Loucy (cell line): ENCODE results near the gene ASB9.

Experiments
- H2AFZ ChIP-seq: fragments of 200-600 bp; sonication (generic); 2 replicates; pipeline ENCODE4 v1.6.0; 2016; ENCODE audit warnings: antibody characterized with exemption, mild to moderate bottlenecking, low read length, moderate library complexity
- H3F3A ChIP-seq: fragments of 200-600 bp; 2 replicates; pipeline ENCODE4 v1.6.0; 2016; ENCODE audit warnings: antibody characterized with exemption, low read depth, mild to moderate bottlenecking
- H3K27me3 ChIP-seq: fragments of 200-600 bp; sonication (generic); 2 replicates; pipeline ENCODE4 v1.6.1; 2014; ENCODE audit warnings: low read length, mild to moderate bottlenecking; ENCODE audit not compliant: insufficient read depth, poor library complexity, severe bottlenecking
- H3K36me3 ChIP-seq: fragments of 200-600 bp; sonication (generic); 2 replicates; pipeline ENCODE4 v1.6.1; 2016; ENCODE audit warnings: low read length; ENCODE audit not compliant: insufficient read depth
- H3K4me1 ChIP-seq: fragments of 200-600 bp; sonication (generic); 2 replicates; pipeline ENCODE4 v1.5.1; 2014; ENCODE audit warnings: low read length, mild to moderate bottlenecking; ENCODE audit not compliant: insufficient read depth, poor library complexity, severe bottlenecking
- H3K4me2 ChIP-seq: fragments of 200-600 bp; sonication (generic); 2 replicates; pipeline ENCODE4 v1.6.0; 2014; ENCODE audit warnings: antibody characterized with exemption, low read length, low read depth, mild to moderate bottlenecking; ENCODE audit not compliant: poor library complexity, severe bottlenecking
- H3K4me3 ChIP-seq: fragments of 200-600 bp; sonication (generic); 2 replicates; pipeline ENCODE4 v1.5.1; 2014; ENCODE audit warnings: low read length, mild to moderate bottlenecking, mixed read lengths; ENCODE audit not compliant: poor library complexity, severe bottlenecking
- H3K79me2 ChIP-seq: fragments of 200-600 bp; sonication (generic); 2 replicates; pipeline ENCODE4 v1.6.1; 2014; ENCODE audit warnings: low read length; ENCODE audit not compliant: insufficient read depth
- H3K9ac ChIP-seq: fragments of 200-600 bp; sonication (generic); 2 replicates; pipeline ENCODE4 v1.6.0; 2014; ENCODE audit warnings: mild to moderate bottlenecking, low read depth, low read length, moderate library complexity; ENCODE audit not compliant: poor library complexity, severe bottlenecking
- H3K9me2 ChIP-seq: fragments of 200-600 bp; sonication (generic); replicated peaks from 2 replicates; pipeline ENCODE4 v1.6.1; 2016; ENCODE audit warnings: low read depth, low read length, mixed read lengths
- H3K9me3 ChIP-seq: fragments of 200-600 bp; sonication (generic); 2 replicates; pipeline ENCODE4 v1.6.1; 2014; ENCODE audit warnings: mild to moderate bottlenecking, antibody characterized with exemption, low read length, low read depth; ENCODE audit not compliant: insufficient read depth
- H4K20me1 ChIP-seq: fragments of 200-600 bp; sonication (generic); 2 replicates; pipeline ENCODE4 v1.6.0; 2014; ENCODE audit warnings: antibody characterized with exemption, low read length, mild to moderate bottlenecking; ENCODE audit not compliant: insufficient read depth, poor library complexity, severe bottlenecking
- CTCF ChIP-seq: fragments of 200-600 bp; sonication (generic); conservative IDR thresholded peaks from 2 replicates; pipeline ENCODE4 v1.5.1; 2014; ENCODE audit warnings: mild to moderate bottlenecking, antibody characterized with exemption, low read length
- EZH2phosphoT487 ChIP-seq: fragments of 200-600 bp; IDR thresholded peaks from 2 replicates; pipeline ENCODE4 v1.6.1; 2018; ENCODE audit warnings: antibody characterized with exemption, mild to moderate bottlenecking, moderate library complexity, borderline replicate concordance

The ASB9 gene

GRCh38 chrX:15298201-15298600 lies 28.3 kb upstream of the ASB9 start:
- H3K4me2 ChIP-seq = no peak overlapping the region
- no peaks in the 10 kb centered on the region for H3K9me3 ChIP-seq
- H3K27me3 ChIP-seq = no peaks in the 10 kb centered on the region
- no peaks in the 10 kb centered on the region for H3K36me3 ChIP-seq
- 0 out of 2 replicates have a peak overlapping the region, but pooled peaks have one; percentile 43 for H2AFZ ChIP-seq
- no peak for TF ChIP-seq CTCF
- no peak for TF ChIP-seq EZH2phosphoT487
- no peak overlapping the region for H3K9ac ChIP-seq
- H3K4me1 ChIP-seq = no peaks in the 10 kb centered on the region
- H4K20me1 ChIP-seq = no peaks in the 10 kb centered on the region
- H3K79me2 ChIP-seq = no peaks in the 10 kb centered on the region
- no peak overlapping the region for H3K4me3 ChIP-seq
- H3K9me2 ChIP-seq = no peaks in the 10 kb centered on the region
- H3F3A ChIP-seq = no peaks in the 10 kb centered on the region

- Histone ChIP-seq H3K4me3 (no peak overlapping the region), H3K4me2 (no peak overlapping the region), H3K4me1 (no peaks in the 10 kb centered on the region), H4K20me1 (no peaks in the 10 kb centered on the region), H3K36me3 (no peaks in the 10 kb centered on the region), H3F3A (no peaks in the 10 kb centered on the region), H3K9me3 (no peaks in the 10 kb centered on the region), H3K79me2 (no peaks in the 10 kb centered on the region), H2AFZ (no peak overlapping the region), H3K27me3 (no peaks in the 10 kb centered on the region), H3K9me2 (no peaks in the 10 kb centered on the region), H3K9ac (no peak overlapping the region)
- no peak for TF ChIP-seq CTCF
- no peak for TF ChIP-seq EZH2phosphoT487
Measured at GRCh38 chrX:15293451-15293850, 23.6 kb upstream of the ASB9 start.

GRCh38 chrX:15292861-15293260 lies 23.0 kb upstream of the ASB9 start:
- Histone ChIP-seq H3K36me3 (no peaks in the 10 kb centered on the region), H3K4me1 (no peaks in the 10 kb centered on the region), H3K79me2 (no peaks in the 10 kb centered on the region), H2AFZ (no peak overlapping the region), H3F3A (no peaks in the 10 kb centered on the region), H3K4me3 (no peak overlapping the region), H4K20me1 (no peaks in the 10 kb centered on the region), H3K4me2 (no peak overlapping the region), H3K9me3 (no peaks in the 10 kb centered on the region), H3K9me2 (no peaks in the 10 kb centered on the region), H3K9ac (no peak overlapping the region), H3K27me3 (no peaks in the 10 kb centered on the region)
- TF ChIP-seq CTCF (no peak), EZH2phosphoT487 (no peak)
